ENCODE measurements around the gene OR52N2.

Gene OR52N2

GRCh38 chr11:5807580-5807979, 1.1 kb upstream of the OR52N2 start:
- in situ Hi-C loops (cut with HindIII; ENCODE audit: low sequenced_read_pairs): no loop called here
- H3K4me3 ChIP-seq (ENCODE audit: low read depth, low read length): no peak overlapping the region
- DNase-seq (ENCODE audit: low read depth): no peak
- TF ChIP-seq CTCF (IDR thresholded peaks at IDR 0.05; ENCODE audit: low read depth, low read length, missing control alignments): no peak

- no peak for DNase-seq (ENCODE audit: low read depth)
- in situ Hi-C loops (cut with HindIII; ENCODE audit: low sequenced_read_pairs): no loop called here
Measured at GRCh38 chr11:5809122-5809519, 397 bp downstream of the OR52N2 start.

DNA sequence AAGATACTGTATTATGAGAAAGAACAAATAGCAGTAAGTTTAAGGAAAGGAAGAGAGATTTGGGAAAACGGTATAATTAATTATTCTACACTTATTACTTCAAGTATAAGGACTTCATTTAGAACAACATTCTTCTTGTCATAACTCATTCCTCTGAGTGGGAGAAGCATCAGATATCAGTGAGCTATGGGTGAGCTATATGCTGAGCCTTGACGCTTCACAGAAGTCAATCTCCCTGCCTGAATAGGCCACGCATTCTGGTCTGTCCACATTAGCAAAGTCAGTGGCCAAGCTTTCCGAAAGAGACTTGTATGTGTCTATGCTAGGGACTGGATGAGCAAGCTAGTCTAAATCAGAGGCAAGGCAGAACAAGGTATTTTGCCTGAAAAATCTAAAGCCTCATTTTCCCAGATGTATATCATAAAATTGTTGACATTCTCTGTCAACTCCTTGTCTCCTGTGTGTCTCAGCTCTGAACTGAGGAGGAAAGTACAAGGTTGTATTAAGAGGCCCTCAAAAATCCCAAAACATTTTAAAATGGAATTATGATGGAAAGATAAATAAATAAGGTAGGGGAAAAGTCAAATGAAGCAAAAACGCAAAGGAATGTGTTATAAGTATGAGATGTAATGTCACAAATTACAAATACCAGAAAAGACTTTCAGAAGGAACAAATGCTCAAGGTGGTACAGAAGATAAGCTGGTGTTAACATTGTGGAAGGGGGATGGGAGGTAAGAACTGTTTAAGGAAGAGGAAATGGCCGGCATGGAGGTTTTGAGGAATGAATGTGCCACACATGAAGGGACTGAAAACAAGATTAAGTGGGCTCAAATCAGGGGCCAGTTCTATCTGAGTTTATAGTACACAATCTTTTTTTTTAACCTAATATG, 1.4 kb downstream of the OR52N2 start:
- no peak overlapping the region for H3K4me3 ChIP-seq (ENCODE audit: low read depth, low read length)
- in situ Hi-C loops (cut with HindIII; ENCODE audit: low sequenced_read_pairs): no loop called here
- no peak for DNase-seq (ENCODE audit: low read depth)
- no peak for TF ChIP-seq CTCF (IDR thresholded peaks at IDR 0.05; ENCODE audit: low read depth, low read length, missing control alignments)

More at GRCh38 chr11:5809122-5809519, 397 bp downstream of the OR52N2 start:
- TF ChIP-seq CTCF (IDR thresholded peaks at IDR 0.05; ENCODE audit: low read depth, low read length, missing control alignments): no peak
- H3K4me3 ChIP-seq (ENCODE audit: low read depth, low read length): peak overlapping the region; percentile 42

DNA sequence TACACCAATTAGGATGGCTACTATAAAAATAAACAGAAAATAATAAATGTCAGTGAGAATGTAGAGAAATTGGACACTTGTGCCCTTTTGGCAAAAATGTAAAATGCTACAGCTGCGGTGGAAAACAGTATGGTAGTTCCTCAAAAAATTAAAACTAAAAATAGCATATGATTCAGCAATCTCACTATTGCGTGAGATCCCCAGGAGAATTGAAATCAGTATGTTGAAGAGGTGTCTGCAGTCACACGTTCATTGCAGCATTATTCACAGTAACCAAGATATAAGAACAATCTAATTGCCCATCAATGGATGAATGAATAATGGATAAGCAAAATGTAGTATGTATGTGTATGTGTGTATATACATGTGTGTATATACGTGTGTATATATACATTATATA, 6.8 kb downstream of the OR52N2 start:
- H3K4me3 ChIP-seq (ENCODE audit: low read depth, low read length): no peak overlapping the region
- in situ Hi-C loops (cut with HindIII; ENCODE audit: low sequenced_read_pairs): no loop called here
- no peak for TF ChIP-seq CTCF (IDR thresholded peaks at IDR 0.05; ENCODE audit: low read depth, low read length, missing control alignments)
- DNase-seq (ENCODE audit: low read depth): no peak

GRCh38 chr11:5818245-5818886, 9.6 kb downstream of the OR52N2 start:
- no peak for TF ChIP-seq CTCF (IDR thresholded peaks at IDR 0.05; ENCODE audit: low read depth, low read length, missing control alignments)
- no peak overlapping the region for H3K4me3 ChIP-seq (ENCODE audit: low read depth, low read length)
- in situ Hi-C loops (cut with HindIII; ENCODE audit: low sequenced_read_pairs): no loop called here

GRCh38 chr11:5831196-5831829, 22.6 kb downstream of the OR52N2 start:
- in situ Hi-C loops (cut with HindIII; ENCODE audit: low sequenced_read_pairs): no loop called here
- H3K4me3 ChIP-seq (ENCODE audit: low read depth, low read length): no peak overlapping the region
- TF ChIP-seq CTCF (IDR thresholded peaks at IDR 0.05; ENCODE audit: low read depth, low read length, missing control alignments): no peak
- no peak for DNase-seq (ENCODE audit: low read depth)

More at GRCh38 chr11:5818245-5818886, 9.6 kb downstream of the OR52N2 start:
- DNase-seq (ENCODE audit: low read depth): no peak

Measured in astrocyte of the cerebellum (primary cell).